Activated naive CD4-positive, alpha-beta T cell treated with anti-CD3 and anti-CD28 coated beads, Interleukin-2, amount 50 U/mL, for 24 hours (primary cell): ENCODE measurements around the gene LHPP.

Source experiments
- H3K27ac Mint-ChIP-seq: one replicate; pipeline ENCODE4 v1.8.0; 2021; ENCODE audit warnings: mild to moderate bottlenecking, mixed read lengths
- H3K27me3 Mint-ChIP-seq: one replicate; pipeline ENCODE4 v1.8.0; 2021; ENCODE audit warnings: mixed read lengths
- H3K36me3 Mint-ChIP-seq: one replicate; pipeline ENCODE4 v1.8.0; 2021; ENCODE audit warnings: mixed read lengths
- H3K4me1 Mint-ChIP-seq: one replicate; pipeline ENCODE4 v1.8.0; 2021; ENCODE audit warnings: mixed read lengths
- H3K4me3 Mint-ChIP-seq: one replicate; pipeline ENCODE4 v1.8.0; 2021; ENCODE audit warnings: mild to moderate bottlenecking, mixed read lengths
- H3K9me3 Mint-ChIP-seq: one replicate; pipeline ENCODE4 v1.8.0; 2021; ENCODE audit warnings: mixed read lengths

The LHPP gene

DNA sequence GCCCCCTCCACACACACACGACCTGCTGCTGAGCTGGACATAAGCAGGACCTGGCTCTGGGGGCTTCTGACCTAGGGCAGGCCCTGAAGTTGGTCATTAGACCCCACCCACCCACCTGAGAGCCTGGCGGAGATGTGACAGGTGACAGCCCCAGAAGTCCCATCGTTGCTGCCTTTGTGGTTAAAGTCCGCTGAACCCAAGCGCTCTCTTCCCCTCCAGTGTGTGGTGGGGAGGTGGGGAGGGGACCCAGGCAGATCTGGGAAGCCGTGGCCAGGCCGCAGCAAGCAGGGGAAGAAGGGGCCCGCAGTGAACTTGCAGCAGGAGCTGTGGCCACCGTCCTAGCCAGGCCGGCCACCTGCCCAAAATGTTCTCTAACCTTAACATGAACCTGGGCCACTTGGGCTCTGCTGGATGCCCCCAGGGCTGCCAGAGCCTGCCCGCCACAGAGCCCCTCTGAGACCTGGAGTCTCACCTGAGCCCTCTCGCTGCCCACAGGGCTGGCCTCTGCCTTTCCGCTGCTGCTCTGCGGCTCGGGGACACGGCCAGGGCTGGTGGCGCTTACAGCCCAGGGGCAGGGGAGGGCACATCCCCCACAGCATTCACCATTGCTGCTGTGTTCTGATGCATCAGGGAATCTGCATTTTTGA is 65.1 kb downstream of the LHPP start:
- Mint-ChIP-seq H3K27me3 (no peaks in the 10 kb centered on the region), H3K4me1 (peaks cover 4% of the 10 kb centered on the region), H3K27ac (no peak overlapping the region), H3K36me3 (peaks cover 1% of the 10 kb centered on the region), H3K9me3 (no peaks in the 10 kb centered on the region), H3K4me3 (no peak overlapping the region)

DNA sequence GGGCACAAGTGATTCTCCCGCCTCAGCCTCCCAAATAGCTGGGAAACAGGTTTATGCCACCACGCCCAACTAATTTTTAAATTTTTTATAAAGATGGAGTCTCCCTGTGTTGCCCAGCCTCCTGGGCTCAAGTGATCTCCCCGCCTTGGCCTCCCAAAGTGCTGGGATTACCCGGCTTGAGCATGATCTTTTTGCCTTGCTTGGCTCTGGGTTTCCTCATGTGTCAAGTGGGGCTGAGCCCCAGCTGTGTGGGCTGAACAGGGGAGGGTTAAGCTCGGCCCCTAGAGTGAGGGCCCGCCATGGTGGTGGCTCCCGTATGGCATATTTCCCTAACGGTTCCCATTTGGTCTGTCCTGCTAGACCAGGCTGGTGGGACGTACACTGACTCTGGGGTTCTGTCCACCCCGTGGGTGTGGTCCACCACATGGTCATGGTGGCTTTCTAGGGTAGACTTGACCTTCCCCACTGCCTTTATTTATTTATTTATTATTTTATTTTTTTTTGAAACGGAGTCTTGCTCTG is 66.3 kb downstream of the LHPP start:
- H3K4me1 Mint-ChIP-seq: peaks cover 4% of the 10 kb centered on the region

DNA sequence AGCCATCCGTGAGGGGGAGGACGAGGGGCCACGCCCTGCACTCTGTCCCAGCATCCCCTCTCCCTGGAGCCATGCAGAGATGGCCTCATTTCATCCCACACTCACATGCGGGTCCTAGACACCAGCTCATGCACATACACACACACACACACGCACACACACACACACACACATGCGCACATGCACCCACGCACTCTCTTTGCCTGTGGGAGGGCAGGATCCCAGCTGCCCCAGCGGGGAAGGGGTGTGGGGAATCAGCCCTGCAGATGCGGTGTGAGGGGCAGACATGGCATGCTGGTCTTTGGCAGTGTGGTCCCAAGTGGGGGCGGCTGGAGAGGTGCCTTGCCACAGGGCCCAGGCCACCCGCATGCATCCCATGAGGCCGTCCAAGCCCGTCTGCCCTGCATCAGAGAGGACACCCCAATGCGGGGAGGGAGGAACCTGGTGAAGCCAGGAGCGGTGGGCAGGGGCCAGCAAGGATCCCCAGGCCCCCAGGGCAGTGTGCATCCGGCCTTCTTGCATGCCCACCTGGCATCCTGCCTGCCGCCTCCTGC is 68.1 kb downstream of the LHPP start:
- no peak overlapping the region for H3K4me3 Mint-ChIP-seq
- peaks cover 4% of the 10 kb centered on the region for H3K4me1 Mint-ChIP-seq
- H3K27ac Mint-ChIP-seq: no peak overlapping the region

More for the DNA sequence above, 66.3 kb downstream of the LHPP start:
- H3K9me3 Mint-ChIP-seq: no peaks in the 10 kb centered on the region
- no peak overlapping the region for H3K27ac Mint-ChIP-seq
- no peaks in the 10 kb centered on the region for H3K27me3 Mint-ChIP-seq
- peaks cover under 1% of the 10 kb centered on the region for H3K36me3 Mint-ChIP-seq
- no peak overlapping the region for H3K4me3 Mint-ChIP-seq

DNA sequence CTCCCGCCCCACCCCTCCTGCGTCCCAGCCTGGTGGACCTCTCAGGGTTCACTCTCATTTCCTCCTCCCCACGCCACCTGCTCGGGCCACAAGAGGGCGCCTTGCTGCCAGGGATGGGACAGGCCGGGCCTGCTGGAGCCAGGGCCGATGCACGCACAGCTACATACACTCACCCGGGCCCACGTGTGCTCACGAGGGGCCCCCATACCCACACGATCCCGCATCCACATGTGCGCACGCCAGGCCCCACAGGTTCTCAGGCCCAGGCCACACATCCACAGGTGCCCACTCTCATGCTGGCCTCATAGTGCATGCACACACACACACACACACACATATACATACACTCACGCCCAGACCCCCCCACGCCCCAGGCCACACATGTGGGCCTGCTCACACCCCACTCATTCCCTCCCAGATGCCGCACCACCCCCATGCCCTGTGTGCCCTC is 68.6 kb downstream of the LHPP start:
- H3K27ac Mint-ChIP-seq: peak overlapping the region; percentile 51
- H3K4me1 Mint-ChIP-seq: peaks cover 4% of the 10 kb centered on the region
- H3K4me3 Mint-ChIP-seq: no peak overlapping the region

More for the DNA sequence above, 68.1 kb downstream of the LHPP start:
- Mint-ChIP-seq H3K9me3 (no peaks in the 10 kb centered on the region), H3K27me3 (no peaks in the 10 kb centered on the region), H3K36me3 (no peaks in the 10 kb centered on the region)

DNA sequence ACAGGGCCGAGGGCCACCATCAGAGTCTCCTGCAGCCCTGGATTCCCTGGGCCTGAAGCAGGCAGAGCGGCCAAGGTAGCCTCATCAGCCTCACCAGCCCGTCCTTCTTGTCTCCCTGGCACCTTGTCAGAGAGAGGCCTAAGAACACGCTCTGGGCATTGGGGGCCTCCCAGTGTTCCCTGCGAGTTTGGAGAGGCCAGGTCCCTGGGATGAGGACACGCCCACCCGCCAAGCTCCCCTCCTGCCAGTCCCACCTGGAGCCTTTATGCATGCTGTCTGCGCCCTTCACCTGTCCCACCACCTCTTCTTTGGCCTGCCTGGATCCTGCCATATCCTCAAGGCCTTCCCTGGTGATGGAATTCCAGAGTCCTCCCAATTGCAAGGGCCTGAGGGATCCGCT is 69.2 kb downstream of the LHPP start:
- Mint-ChIP-seq H3K27me3 (no peaks in the 10 kb centered on the region), H3K27ac (no peak overlapping the region), H3K36me3 (no peaks in the 10 kb centered on the region), H3K4me1 (peaks cover 4% of the 10 kb centered on the region), H3K9me3 (no peaks in the 10 kb centered on the region), H3K4me3 (no peak overlapping the region)

More for the DNA sequence above, 68.6 kb downstream of the LHPP start:
- Mint-ChIP-seq H3K9me3 (no peaks in the 10 kb centered on the region), H3K27me3 (no peaks in the 10 kb centered on the region), H3K36me3 (no peaks in the 10 kb centered on the region)

DNA sequence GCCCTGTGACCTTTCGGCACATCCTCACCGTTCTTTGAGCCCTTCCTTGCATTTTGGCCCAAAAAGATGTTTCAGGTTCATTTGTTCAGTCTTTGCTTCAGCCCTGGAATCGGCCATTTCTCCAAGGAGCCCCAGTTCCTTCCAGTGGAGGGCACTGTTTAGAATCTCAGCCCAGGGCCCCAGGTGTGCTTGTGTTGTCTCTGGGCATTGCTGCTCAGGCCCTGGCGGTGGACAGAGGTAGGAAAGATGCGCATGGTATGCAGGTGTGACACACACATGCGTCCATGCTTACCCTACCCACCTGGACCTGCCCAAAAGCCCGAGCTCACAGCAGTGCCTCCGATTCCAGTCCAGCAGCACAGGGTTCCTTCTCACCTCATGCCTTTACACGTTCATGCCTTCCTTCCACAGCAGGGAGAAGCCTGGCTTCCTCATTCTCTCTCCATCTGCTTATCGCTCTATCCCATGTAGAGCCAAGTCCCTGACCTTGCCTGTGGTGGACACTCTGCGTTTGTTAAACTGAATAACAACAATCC is 70.6 kb downstream of the LHPP start:
- H3K27me3 Mint-ChIP-seq: no peaks in the 10 kb centered on the region
- no peaks in the 10 kb centered on the region for H3K36me3 Mint-ChIP-seq
- H3K27ac Mint-ChIP-seq: no peak overlapping the region
- H3K9me3 Mint-ChIP-seq: no peaks in the 10 kb centered on the region
- H3K4me1 Mint-ChIP-seq: peaks cover 4% of the 10 kb centered on the region
- no peak overlapping the region for H3K4me3 Mint-ChIP-seq

DNA sequence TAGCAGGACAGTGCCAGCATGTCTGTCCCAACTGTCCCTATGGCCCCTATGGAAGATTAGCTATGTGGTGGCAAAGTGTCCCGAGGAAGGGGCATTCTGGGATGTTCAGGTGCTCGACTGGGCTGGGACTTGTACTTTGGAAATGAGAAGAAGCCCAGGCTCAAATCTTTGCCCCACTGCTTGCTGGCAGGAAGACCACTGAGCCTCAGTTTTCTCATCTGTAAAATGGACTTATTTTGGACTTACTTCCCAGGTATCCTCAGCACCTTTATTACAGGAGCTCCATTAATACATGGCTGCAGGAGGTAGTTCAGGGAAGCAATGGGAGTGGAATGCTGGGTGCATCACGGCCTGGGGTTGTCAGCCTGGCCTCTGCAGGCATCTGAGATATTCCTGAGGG is 71.2 kb downstream of the LHPP start:
- no peaks in the 10 kb centered on the region for H3K27me3 Mint-ChIP-seq
- no peak overlapping the region for H3K4me3 Mint-ChIP-seq
- H3K27ac Mint-ChIP-seq: no peak overlapping the region
- H3K4me1 Mint-ChIP-seq: peaks cover 4% of the 10 kb centered on the region
- no peaks in the 10 kb centered on the region for H3K9me3 Mint-ChIP-seq
- H3K36me3 Mint-ChIP-seq: no peaks in the 10 kb centered on the region

DNA sequence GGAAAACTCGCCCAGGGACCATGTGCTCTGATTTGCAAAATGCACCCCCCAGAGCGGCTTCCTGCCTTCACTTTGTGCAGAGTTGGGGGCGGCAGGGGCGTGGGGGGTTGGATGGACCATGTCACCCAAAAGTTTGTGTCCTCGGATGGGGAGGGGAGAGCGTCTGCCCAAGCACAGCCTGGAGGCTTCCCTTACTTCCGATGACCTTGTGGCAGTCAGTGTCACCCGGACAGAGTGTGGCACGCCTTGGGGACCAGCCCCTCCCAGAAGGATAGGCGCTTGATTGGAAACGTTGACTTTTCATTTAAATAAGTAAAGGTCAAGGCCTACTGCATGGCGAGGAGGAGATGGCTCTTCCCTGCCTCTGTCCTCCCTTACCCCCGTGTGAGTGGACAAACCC is 71.6 kb downstream of the LHPP start:
- Mint-ChIP-seq H3K36me3 (no peaks in the 10 kb centered on the region), H3K4me1 (peaks cover 4% of the 10 kb centered on the region), H3K27ac (no peak overlapping the region), H3K4me3 (no peak overlapping the region), H3K27me3 (no peaks in the 10 kb centered on the region), H3K9me3 (no peaks in the 10 kb centered on the region)

DNA sequence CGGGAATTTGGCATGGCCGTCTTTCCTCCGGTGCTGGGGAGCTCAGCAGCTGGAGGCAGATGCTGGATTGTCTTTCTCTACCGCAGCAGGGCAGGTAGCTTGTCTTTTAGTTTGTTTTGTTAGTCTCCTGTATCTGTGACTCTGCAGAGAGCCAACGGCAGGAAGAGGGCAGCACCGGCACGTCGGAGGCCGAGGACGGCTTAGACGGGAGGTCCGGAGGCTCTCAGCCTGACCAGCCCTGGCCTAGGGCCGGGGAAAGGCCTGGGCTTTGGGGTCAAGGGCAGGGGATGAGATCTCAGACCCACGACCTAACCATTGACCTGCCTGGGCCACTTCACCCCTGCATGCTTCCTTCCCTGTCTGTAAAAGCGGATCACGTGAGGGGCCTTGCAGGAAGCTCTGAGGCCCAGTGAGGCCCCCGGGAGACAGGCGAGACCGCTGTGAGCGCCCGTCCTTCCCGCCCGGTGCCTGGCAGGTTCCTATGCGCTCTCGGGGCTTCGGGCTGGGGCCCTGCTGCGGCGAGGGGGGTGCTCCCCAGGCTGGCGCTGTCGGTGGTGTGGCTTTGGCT is 72.7 kb downstream of the LHPP start:
- peaks cover 4% of the 10 kb centered on the region for H3K4me1 Mint-ChIP-seq
- no peak overlapping the region for H3K4me3 Mint-ChIP-seq
- H3K27ac Mint-ChIP-seq: no peak overlapping the region
- no peaks in the 10 kb centered on the region for H3K27me3 Mint-ChIP-seq
- no peaks in the 10 kb centered on the region for H3K36me3 Mint-ChIP-seq
- H3K9me3 Mint-ChIP-seq: no peaks in the 10 kb centered on the region

DNA sequence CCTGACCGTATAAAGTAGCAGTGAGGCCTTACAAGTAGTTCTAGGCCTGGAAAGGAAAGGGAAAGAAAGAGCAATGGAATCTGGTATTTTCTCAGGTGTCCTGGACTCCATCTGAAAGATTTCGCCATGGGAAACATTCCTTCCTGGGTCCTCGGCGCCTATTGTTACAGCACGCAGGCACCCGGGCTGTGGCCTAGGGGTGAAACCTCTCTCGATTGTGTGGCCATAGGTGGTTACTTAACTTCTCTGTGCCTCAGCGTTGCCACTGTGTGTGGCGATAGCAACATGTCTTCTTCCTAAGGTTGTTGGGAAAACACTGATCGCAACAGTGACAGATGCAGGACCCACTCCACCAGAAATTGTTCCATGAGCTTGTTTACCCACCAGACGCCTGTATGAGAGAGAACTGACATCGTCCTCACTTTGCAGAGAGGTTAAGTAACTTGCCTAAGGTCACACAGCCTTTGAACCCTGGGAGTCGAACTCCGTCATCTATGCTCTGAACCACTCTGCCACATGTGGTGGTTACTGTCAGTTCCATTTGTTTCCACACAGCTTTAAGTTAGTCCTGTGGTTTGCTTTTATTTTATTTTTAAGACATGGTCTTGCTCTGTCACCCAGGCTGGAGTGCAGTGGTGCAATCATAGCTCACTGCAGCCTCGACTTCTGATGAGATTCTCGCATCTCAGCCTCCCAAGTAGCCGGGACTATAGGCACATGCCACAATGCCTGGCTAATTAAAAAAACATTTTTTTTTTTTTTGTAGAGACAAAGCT is 73.4 kb downstream of the LHPP start:
- Mint-ChIP-seq H3K36me3 (no peaks in the 10 kb centered on the region), H3K4me1 (peaks cover 4% of the 10 kb centered on the region), H3K27me3 (no peaks in the 10 kb centered on the region), H3K9me3 (no peaks in the 10 kb centered on the region), H3K4me3 (no peak overlapping the region), H3K27ac (no peak overlapping the region)

DNA sequence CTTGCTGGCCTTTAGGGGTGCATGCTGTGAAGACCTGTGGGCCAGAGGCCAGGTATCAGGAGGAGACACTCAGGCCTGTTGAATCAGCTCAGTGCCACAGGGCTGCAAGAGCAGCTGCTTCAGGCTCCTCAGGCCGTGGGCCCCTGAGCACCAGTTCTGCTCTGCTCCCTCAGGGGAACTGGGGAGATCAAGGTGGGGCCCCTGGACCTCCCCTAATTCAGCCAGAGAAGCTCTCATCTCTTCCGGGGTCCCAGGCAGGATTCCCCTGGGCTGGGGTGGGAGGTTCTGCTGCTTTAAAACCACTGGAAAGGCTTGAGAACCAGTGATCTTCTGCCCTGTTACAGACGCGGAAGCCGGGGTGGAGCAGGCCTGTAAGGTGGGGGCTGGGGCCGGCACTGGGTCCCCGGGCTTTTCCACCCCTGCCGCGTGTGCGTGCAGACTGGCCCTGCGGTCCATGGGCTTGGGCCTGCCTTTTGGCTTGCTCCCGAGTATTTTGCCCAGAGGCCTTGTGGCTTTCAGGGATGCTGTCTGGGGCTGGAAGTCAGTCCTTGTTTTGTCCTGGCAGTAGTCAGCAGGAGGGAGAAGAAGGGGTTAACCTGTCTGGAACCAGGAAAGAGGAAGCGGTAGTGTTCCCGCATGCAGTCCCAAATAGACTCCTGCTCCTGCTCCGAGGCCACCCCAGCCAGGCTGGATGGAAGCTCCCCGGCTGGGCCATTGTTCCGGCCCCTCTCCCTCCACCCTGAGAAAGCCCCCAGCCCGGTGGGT is 74.3 kb downstream of the LHPP start:
- no peak overlapping the region for H3K27ac Mint-ChIP-seq
- H3K27me3 Mint-ChIP-seq: no peaks in the 10 kb centered on the region
- no peaks in the 10 kb centered on the region for H3K9me3 Mint-ChIP-seq
- no peak overlapping the region for H3K4me3 Mint-ChIP-seq
- H3K4me1 Mint-ChIP-seq: peaks cover 3% of the 10 kb centered on the region
- H3K36me3 Mint-ChIP-seq: no peaks in the 10 kb centered on the region

DNA sequence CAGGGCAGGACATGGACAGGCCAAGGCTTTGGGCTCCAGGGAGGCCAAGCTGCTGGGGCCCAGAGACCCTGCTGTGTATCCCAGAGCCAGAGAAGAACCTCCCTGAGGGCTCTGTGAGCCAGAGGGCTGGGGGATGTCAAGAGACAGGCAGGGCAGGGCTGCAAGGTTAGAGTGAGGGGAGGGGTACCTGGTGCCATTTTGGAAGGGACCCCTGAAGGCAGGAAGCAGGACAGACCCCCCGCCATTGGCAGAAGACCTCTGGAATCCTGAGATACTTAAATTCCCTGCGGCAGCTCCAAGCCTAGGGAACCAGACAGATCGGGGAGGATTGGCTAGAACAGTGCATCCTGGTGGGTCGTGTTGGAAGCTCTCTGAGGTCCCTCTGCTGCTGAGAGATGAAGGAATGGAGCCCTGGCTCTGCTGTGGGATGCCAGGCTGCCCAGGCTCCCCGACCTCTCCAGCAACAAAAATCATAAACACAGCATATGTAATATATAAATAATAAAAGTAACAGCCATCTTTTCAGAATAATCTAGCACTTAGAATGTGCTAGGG is 75.0 kb downstream of the LHPP start:
- Mint-ChIP-seq H3K4me3 (no peak overlapping the region), H3K9me3 (no peaks in the 10 kb centered on the region), H3K4me1 (peaks cover 3% of the 10 kb centered on the region), H3K27ac (no peak overlapping the region), H3K36me3 (no peaks in the 10 kb centered on the region), H3K27me3 (no peaks in the 10 kb centered on the region)

DNA sequence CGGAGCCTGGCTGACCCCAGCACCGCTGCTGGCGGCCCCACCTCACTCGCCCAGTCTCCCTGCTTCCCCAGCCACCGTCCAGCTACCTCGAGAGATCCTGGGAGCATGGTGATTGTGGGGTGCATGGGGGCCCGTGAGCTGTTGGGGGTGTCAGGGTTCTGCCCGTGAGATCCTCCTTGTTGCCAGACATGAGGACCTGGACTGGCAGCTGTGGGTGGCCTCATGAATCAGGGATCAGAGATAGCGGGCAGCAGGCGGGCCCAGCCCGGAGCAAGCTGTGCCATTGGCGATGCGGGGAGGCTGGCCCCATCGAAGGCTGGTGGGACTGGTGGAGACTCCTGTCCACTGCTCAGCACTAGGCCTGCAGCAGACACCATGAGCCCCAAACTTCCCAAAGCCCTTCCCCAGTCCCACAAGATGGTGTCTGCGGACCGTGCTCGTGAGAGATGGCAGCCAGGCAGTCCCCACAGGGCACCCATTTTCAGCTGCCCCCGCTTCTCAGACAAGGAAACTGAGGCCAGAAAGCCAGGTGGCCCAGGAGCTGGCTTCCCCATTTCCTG is 75.6 kb downstream of the LHPP start:
- Mint-ChIP-seq H3K4me1 (peaks cover 3% of the 10 kb centered on the region), H3K4me3 (no peak overlapping the region), H3K27me3 (no peaks in the 10 kb centered on the region), H3K36me3 (no peaks in the 10 kb centered on the region), H3K9me3 (no peaks in the 10 kb centered on the region), H3K27ac (no peak overlapping the region)

DNA sequence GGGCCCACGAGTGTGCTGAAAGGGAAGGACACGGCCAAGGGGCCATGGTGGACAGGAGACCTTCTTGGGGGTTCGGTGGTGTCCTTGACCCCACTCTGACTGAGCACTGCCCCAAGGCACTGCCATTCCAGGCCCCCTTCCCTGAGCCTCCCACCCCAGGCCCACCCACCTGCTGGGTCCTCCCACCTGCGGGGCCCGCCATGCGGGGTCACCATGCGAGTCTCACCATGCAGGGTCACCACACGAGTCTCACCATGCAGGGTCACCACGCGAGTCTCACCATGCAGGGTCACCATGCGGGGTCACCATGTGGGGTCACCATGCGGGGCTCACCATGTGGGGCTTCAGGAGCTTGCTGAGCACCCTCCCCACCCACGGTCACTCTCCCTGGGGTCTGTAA is 76.3 kb downstream of the LHPP start:
- H3K27me3 Mint-ChIP-seq: no peaks in the 10 kb centered on the region
- H3K4me3 Mint-ChIP-seq: no peak overlapping the region
- H3K9me3 Mint-ChIP-seq: no peaks in the 10 kb centered on the region
- no peaks in the 10 kb centered on the region for H3K36me3 Mint-ChIP-seq
- H3K27ac Mint-ChIP-seq: no peak overlapping the region
- H3K4me1 Mint-ChIP-seq: peaks cover 3% of the 10 kb centered on the region
